IMR-90 (cell line): ENCODE measurements around the gene CARD10.
"Not testable (repeated sequence)": the region's sequence is repeated elsewhere in the genome, so short reads cannot be mapped to it uniquely, and the experiment has no call there.

Source experiments
- BHLHE40 ChIP-seq: fragments of 150-350 bp; IDR thresholded peaks from 2 replicates; pipeline ENCODE4 v1.6.1; 2016; ENCODE audit warnings: mild to moderate bottlenecking, low read depth, low read length
- CTCF ChIP-seq: conservative IDR thresholded peaks from 2 replicates; pipeline ENCODE4 v1.5.1; 2012; ENCODE audit warnings: mild to moderate bottlenecking, low read depth, low read length, improper control_type of control experiment
- ELK1 ChIP-seq: fragments of 150-350 bp; IDR thresholded peaks from 2 replicates; pipeline ENCODE4 v1.6.1; 2016; ENCODE audit warnings: low read depth, mild to moderate bottlenecking, low read length, moderate library complexity, borderline replicate concordance
- MAFK ChIP-seq: IDR thresholded peaks from 2 replicates; pipeline ENCODE4 v1.6.1; 2012; ENCODE audit warnings: low read depth, low read length, improper control_type of control experiment
- NFE2L2 ChIP-seq: fragments of 150-350 bp; IDR thresholded peaks from 2 replicates; pipeline ENCODE4 v1.6.1; 2016; ENCODE audit warnings: low read depth, mild to moderate bottlenecking, low read length
- POLR2A ChIP-seq: IDR thresholded peaks from 2 replicates; pipeline ENCODE4 v1.6.1; 2012; ENCODE audit warnings: mild to moderate bottlenecking, low read depth, low read length
- RCOR1 ChIP-seq: IDR thresholded peaks from 2 replicates; pipeline ENCODE4 v1.6.1; 2012; ENCODE audit warnings: mild to moderate bottlenecking, low read length, improper control_type of control experiment; ENCODE audit not compliant: insufficient replicate concordance
- RFX5 ChIP-seq: IDR thresholded peaks from 2 replicates; pipeline ENCODE4 v1.8.0; 2012; ENCODE audit warnings: low read depth, mild to moderate bottlenecking, low read length, moderate library complexity
- USF2 ChIP-seq: fragments of 150-350 bp; IDR thresholded peaks from 2 replicates; pipeline ENCODE4 v1.6.1; 2017; ENCODE audit warnings: mild to moderate bottlenecking, antibody characterized with exemption, low read length, low read depth

- not testable (repeated sequence) for TF ChIP-seq CTCF, POLR2A, MAFK, RFX5, ELK1, RCOR1, USF2, NFE2L2, BHLHE40
These were observed 8.7 kb upstream of the CARD10 start for GRCh38 chr22:37527952-37528351.
